Stimulated activated CD8-positive, alpha-beta memory T cell treated with anti-CD3 and anti-CD28 coated beads, Interleukin-2, amount 100 ng/mL, for 48 hours (primary cell): ENCODE data around the gene HPSE2.
A peak's percentile ranks its signal among the peaks of the same experiment; 100 is the strongest.

Source experiments
- DNase-seq, 2 donors: peaks; one replicate each; pipeline ENCODE4 v3.0.0-alpha.2; 2020; ENCODE audit warnings: low read depth in 2 of 2

Gene HPSE2

GRCh38 chr10:98414932-98415730, 820.5 kb downstream of the HPSE2 start, which contains the start of gene PYROXD2:
TSS of gene PYROXD2 (minus strand) at chr10:98415182. CDS start at chr10:98415135, 47 bp downstream.
- peak in 1 of 2 donors; percentile 14 for DNase-seq

DNA sequence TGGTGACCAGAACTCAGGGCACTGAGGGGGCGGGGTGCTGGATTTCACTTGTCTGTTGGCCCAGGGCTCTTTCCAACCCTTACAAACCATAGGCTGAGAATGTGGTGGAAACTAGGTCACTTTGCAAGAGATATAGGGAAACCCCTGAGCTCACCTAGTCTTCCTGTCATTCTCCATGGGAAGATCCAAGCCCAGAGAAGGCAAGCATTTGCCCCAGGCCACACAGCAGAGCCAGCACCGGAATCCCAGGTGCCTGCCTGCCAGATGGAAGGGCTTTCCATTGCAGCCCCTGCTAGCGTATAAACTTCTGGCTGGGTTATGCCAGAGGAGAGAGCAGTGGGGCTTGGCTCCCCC, 821.1 kb downstream of the HPSE2 start:
- DNase-seq, result no peak

DNA sequence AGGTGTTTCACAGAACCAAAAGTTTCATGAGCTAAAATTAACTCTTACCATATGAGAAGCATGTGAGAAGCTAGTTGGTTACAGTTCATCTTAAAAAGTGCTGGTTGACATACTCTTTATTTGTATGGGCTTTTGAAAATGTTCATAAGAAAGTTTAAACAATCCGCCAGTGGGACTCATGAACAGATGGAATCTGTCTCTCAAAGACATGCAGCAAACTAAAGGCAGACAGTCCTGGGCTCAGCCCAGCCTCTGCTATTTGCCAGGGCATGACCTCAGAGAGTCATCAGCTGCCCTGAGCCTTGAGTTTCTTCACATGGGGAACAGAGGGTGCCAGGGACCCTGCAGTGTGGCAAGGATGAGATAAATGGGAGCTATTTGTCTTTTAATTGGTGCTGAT, 823.9 kb downstream of the HPSE2 start:
- DNase-seq, result no peak

DNA sequence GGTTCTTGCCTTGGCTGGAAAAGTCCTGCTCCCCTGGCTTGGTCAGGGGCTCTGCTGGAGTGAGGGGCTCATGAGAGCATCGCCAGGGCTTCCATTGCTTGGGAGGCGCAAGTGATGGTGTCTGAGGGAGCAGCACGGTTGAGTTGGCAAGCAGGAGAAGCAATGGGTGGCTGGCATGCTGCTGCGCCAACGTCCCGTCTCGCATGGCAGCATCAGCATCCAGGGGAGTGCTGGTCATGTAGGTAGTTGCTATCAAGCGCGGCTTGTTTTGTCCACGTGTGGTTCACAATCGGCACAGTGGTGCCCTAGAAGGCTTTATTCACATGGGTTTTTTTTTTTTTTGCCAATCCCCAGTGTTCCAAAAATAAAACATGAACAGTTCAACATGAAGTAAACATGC, 824.5 kb downstream of the HPSE2 start:
- DNase-seq, result no peak

DNA sequence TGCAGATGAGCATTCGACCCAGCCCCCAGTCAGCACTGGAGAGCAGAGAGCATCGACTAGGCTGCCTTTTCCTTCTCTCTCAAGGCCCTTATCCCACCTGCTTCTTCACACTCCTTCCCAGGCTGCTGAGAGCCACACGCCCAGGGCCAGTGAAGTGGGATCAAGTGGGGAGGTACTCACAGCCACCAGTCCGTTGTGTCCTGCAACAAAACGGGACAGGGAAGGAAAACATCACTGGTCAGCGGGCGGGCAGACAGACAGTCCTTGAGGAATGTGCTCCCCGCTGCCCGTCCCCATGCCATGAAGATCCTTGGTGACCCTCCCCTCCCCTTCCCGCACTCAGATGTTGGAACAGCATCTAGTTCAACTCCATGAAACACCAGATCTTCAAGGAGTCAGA, 824.9 kb downstream of the HPSE2 start:
- DNase-seq, result no peak

GRCh38 chr10:98410135-98410743, 825.4 kb downstream of the HPSE2 start:
- no peak for DNase-seq

DNA sequence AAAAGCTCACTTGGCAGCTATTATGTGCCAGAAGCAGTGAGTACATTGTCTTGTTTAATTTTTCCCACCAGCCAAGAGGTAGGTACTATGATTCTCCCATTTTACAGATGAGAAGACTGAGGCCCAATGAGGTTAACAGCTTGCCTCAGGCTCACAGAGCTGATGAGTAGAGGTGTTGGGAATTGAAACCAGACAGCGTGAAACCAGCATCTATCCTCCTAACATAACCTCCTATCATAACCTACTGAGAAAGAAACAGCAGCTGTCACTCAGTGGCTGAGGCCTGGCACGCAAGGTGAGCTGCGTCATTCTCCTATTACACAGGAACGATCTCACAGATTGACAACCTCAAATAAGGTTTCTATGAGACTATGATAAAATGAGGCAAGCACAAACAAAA, 826.9 kb downstream of the HPSE2 start:
- DNase-seq, result no peak

- no peak for DNase-seq
These were observed 827.9 kb downstream of the HPSE2 start for GRCh38 chr10:98407744-98408241.
